CD4-positive, alpha-beta T cell treated with Interleukin-21 for 1 hour (primary cell): ENCODE results near the gene ZDHHC9.
A peak's percentile ranks its signal among the peaks of the same experiment; 100 is the strongest.
"Not testable (repeated sequence)": the region's sequence is repeated elsewhere in the genome, so short reads cannot be mapped to it uniquely, and the experiment has no call there.

Experiments
- DNase-seq: peaks from one replicate; pipeline ENCODE4 v3.0.0-alpha.2; 2020

Gene ZDHHC9

GRCh38 chrX:129843459-129844306 is at the start of gene ZDHHC9:
TSS of gene ZDHHC9 (minus strand) at chrX:129843886. CDS start at chrX:129841945, 1,941 bp downstream.
- DNase-seq: peak; percentile 89

DNA sequence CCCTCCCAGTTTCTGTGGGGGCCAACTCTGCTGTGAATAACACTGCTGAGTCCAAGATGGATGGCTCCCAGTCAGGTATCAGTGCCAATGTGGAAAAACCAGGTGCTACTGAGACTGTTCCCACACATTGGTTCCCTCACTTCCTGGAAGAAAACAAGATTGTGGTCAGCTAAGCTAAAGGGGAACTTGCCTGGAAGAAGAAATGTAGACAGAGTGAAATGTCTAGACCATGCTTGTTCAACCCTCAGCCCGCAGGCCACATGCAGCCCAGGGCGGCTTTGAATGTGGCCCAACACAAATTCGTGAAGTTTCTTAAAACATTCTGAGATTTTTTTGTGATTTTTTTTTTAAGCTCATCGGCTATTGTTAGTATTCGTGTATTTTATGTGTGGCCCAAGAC is 33.7 kb upstream of the ZDHHC9 start:
- no peak for DNase-seq

DNA sequence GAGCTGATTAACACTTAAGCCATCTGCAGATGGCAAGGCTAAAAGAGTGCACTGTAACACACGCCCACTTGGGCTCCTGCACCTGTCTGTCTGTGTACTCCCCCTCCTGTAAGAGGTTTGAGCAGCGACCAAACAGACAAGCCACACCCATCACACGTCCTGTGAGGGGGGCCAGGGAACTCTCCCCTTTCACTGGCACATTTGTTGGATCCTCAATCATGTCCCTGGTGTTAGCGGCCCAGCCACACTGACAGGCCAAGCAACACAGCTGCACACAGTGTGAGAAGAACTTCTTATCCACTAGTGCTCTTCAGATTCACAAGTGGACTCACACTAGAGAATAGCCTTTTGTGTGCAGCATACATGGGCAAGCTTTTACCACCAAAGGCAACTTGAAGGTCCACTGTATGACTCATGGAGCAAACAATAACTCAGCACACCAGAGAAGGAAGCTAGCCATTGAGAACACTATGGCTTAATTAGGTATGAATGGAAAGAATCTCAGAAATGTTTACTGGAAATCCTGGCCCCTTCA is 33.2 kb upstream of the ZDHHC9 start:
- no peak for DNase-seq

GRCh38 chrX:129875669-129876068 is 32.0 kb upstream of the ZDHHC9 start:
- no peak for DNase-seq

- DNase-seq: no peak
These were observed 28.8 kb upstream of the ZDHHC9 start for GRCh38 chrX:129872524-129872923.

GRCh38 chrX:129866321-129866720 is 22.6 kb upstream of the ZDHHC9 start:
- DNase-seq: not testable (repeated sequence)

DNA sequence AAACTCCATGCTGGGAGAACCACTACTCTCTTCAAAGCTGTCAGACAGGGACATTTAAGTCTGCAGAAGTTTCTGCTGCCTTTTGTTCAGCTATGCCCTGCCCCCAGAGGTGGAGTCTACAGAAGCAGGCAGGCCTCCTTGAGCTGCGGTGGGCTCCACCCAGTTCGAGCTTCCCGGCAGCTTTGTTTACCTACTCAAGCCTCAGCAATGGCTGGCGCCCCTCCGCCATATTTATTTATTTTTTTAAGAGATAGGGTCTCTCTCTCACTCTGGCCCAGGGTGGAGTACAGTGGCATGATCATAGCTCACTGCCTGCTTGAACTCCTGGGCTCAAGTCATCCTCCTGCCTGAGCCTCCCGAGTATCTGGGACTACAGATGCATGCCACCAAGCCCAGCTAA is 15.4 kb upstream of the ZDHHC9 start:
- not testable (repeated sequence) for DNase-seq

DNA sequence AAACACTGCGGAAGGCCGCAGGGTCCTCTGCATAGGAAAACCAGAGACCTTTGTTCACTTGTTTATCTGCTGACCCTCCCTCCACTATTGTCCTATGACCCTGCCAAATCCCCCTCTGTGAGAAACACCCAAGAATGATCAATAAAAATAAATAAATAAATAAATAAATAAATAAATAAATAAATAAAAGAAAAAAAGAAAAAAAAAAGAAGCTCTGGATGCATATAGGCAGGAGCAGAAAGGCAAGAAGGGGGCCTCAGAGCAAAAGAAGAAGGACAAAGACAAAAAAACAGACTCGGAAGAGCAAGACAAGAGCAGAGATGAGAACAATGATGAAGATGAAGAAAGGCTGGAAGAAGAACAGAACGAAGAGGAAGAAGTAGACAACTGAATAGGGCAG is 8.1 kb upstream of the ZDHHC9 start:
- DNase-seq: not testable (repeated sequence)

GRCh38 chrX:129846716-129847115 is 3.0 kb upstream of the ZDHHC9 start:
- no peak for DNase-seq

GRCh38 chrX:129845616-129846190 is 2.0 kb upstream of the ZDHHC9 start:
- DNase-seq: no peak

DNA sequence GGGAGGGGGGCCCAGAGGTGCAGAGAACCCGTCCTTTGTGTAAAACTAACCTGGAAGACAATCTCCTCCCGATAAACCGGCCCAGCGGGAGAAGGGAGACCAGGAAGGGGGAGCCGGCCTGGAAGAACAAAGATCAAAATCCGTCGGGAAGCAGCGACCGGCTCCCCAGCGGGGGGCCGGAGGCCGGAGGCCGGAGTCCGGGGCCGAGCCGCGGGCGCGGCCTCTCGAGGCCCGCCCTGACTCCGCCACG is 552 bp downstream of the ZDHHC9 start:
- DNase-seq: no peak

DNA sequence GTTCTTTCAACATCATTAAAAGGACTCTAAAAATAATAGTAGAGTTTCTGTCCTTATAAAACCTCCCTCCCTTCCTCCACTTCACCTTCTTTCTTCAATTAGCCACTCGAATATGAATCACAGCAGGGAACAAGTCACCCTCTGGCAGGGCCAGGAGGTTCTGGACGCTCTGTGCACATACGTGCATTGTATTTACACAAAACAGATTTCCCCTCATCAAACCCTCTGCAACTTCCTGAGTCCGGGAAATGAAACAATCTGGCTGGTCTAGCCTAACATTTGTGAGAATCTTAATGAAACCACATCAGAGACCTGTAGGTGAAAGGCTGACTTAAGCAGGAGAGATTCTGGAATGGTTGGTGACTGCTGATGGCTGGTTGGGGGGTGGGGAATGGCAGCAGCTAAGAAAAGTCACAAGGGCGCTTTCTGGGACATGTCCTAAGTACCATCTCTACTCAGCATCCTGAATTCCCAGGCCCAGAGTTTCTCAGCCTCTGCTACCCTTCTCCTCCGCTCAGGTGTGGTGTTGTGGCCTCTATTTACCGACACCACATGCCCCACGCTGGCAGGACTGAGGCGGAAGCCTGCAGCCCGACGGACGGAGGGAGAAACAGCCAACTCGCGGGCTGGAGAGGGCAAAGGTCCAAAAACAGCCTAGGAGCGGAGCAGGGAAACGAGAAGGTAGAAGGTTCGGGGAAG is 1.0 kb downstream of the ZDHHC9 start:
- DNase-seq: no peak

DNA sequence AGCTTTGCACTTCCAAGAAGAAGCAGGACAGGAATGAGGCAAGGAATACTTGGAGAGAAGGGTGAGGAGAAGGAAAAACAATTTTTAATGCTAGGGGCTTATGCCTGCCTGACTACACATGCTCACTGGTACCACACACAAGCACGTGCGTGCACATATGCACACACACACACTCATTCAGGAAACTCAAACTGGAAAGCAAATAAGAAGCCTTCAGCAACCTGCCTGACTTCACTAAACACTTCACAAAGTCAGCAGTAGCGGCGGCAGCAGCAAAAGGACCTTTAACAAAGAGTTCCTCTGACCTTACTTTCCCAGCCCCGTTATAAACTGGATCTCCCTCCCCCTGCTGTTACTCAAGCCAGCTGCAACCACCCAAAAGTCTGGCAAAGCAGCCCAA is 3.3 kb downstream of the ZDHHC9 start:
- DNase-seq: no peak

- no peak for DNase-seq
These were observed 6.9 kb downstream of the ZDHHC9 start for GRCh38 chrX:129836827-129837226.

DNA sequence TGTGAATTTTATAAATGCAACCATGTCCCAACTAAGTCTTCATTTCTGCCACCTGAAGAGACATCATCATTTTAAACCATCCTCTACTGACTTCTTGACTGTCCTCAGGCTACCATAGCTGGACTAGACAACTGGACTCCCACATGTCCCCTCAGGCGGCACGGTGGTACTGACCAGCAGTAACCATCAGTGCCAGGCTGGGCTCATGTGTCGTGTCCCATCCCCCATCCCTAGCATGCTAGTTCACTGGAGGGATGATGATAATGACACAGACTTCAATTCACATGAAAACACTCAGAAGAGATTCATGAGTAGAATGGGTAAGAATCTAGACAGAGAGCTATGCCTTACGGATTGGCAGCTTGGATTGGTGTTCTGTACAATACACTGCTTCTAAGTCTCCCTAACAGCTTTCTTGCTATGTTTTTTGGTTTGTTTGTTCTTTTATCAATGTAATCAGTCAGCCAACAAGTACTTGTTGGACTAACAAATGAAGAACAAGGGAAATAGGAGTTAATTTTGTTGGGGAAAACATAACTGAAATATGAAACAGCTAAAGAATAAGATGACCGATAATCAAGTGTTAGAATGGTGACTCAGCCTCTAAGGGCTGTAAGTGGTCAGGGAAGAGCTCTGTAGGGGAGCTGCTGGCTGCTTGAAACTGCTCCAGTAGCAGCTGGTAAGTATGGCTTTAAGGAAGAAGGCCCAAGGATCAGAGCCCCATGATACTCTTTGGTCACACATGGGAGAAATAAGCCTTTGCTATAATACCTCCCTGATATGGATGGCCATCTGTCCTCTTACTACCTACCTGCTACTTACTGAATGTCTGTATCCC is 10.3 kb downstream of the ZDHHC9 start:
- DNase-seq: no peak

- DNase-seq: no peak
These were observed 12.4 kb downstream of the ZDHHC9 start for GRCh38 chrX:129831091-129831885.

DNA sequence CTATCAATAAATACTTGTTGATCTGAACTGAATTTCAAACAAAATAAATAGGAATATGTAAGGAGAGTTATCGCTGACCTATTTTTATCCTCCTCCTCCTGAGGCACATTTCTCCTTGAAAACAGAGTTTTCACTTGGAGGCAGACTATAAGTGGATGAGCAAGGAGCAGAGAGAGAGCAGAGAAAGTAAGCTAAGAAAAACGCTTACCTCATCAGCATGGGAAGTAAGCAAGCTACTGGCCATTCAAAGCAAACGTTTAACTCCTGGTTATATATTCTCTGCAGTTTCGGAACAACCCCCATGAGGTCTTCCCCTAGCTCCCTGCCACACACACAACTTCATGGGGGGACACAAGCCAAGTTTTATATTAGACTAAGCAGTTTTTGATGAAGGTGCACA is 13.2 kb downstream of the ZDHHC9 start:
- DNase-seq: no peak

- peak; percentile 19 for DNase-seq
These were observed 17.8 kb downstream of the ZDHHC9 start for GRCh38 chrX:129825746-129826505.

DNA sequence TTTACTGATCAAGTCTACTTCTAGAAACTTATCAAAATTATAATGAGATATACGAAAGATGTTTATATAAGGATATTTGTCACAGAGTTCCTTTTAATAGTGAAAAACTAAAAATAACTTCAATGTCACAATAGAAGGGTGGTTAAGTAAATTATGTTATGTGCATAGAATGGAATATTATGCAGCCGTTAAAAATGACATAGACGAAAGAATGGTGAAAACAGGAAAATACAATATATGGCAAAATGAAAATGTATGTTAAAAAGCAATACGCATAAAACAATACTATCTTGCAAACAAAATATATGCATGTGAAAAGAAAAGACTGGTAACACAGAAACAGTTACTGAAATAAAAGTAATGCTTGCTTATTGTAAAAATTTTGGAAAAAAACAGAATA is 19.1 kb downstream of the ZDHHC9 start:
- DNase-seq: no peak

DNA sequence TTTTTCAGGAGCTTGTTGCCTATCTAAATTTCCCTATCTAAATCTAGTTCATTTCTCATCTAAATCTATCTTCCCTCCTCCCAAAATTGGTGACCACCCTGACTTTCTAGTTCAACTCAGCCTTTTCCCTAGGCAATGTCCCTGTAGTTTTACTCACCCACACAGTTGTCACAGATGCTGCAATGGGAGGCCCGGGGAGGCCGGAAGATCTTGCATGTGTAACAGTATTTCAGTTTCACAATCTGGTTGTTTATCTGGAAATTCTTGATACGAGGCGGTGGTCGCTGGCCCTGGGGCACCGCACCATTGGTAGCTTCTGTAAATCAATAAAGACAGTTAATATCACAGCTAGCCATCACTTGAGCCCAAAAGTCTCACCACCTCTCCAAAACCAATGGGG is 20.2 kb downstream of the ZDHHC9 start:
- DNase-seq: no peak

- DNase-seq: peak; percentile 65
These were observed 20.6 kb downstream of the ZDHHC9 start for GRCh38 chrX:129823115-129823514.
